Purkinje cell (primary cell): ENCODE results near the gene PATE3. TPM values are rescaled to one million over a fixed set of nuclear protein-coding genes. Genes with fewer than 3 reads are reported as not detected.

Experiments
- polyA plus RNA-seq: library from polyadenylated mRNA; unstranded; fragments of >200 nt; fragmentation: Nextera tagmentation; gene quantifications from 2 replicates; pipeline ENCODE4 v1.2.1, GENCODE V29; 2014

Gene PATE3, protein sequence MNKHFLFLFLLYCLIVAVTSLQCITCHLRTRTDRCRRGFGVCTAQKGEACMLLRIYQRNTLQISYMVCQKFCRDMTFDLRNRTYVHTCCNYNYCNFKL
- polyA plus RNA-seq: not detected in 2 replicates

GRCh38 chr11:125787827-125788226 lies at the start of gene PATE3:
PATE3 (plus strand) TSS chr11:125788127; CDS start chr11:125788152, 25 bp downstream.

DNA sequence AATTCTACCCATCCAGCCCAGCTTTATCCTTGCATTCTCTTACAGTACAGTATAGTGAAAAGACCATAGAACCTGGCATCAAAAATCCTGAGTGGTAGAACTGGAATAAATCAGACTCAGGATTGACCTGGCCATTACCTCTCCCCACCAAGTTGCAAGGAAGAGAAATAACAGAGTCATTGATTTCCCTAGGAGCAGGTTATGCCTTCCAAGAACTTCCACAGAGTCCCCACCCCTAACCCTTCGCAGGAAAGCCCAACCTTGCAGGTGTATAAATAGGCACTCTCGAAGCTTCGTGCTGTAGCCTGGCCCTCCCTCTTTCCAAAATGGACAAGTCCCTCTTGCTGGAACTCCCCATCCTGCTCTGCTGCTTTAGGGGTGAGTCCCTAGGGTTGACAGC lies 41.9 kb upstream of the PATE3 start, which contains the start of gene PATE1:
TSS of gene PATE1 (plus strand) at position 301 of the 400 bp plus-strand sequence. CDS start at position 327, 26 bp downstream.

DNA sequence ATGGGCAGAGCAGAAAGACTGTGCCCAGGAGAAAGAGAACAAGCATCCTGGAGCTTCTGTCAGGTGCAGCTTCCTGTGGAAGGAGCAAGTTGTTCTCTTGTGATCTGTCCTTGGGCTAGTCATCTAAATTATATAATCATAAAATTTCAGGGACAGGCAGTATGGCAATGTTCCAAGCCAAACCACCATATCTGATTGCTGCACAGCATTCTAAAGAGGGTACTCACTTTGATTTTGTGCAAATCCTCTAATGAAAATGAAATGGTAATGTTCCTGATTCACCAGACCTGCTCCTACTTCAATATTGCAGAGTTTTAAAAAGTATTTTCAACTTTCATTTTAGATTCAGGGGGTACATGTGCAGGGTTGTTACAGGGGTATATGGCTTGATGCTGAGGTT lies 9.2 kb upstream of the PATE3 start, which contains the start of gene PATE2:
TSS of gene PATE2 (minus strand) at position 101 of the 400 bp plus-strand sequence. CDS start at position 46, 55 bp downstream.

GRCh38 chr11:125833016-125833415 lies 45.1 kb downstream of the PATE3 start, which contains the start of gene PATE4:
PATE4 (plus strand) TSS chr11:125833316; CDS start chr11:125833360, 44 bp downstream.

Other genes starting within 250 kb of the PATE3 start
- 25.6 and 40.4 TPM in 2 replicates for gene EI24, start 218.7 kb upstream of the PATE3 start, polyA plus RNA-seq
- gene STT3A, start 195.3 kb upstream of the PATE3 start, polyA plus RNA-seq: 38.0 and 48.2 TPM in 2 replicates
- gene CHEK1, start 163.0 kb upstream of the PATE3 start, polyA plus RNA-seq: 1.5 TPM in 1 of 2 replicates, not detected in the other
- gene ACRV1, start 107.3 kb upstream of the PATE3 start, polyA plus RNA-seq: 0.56 and 2.2 TPM in 2 replicates
- not detected in 2 replicates for gene PATE1, start 41.8 kb upstream of the PATE3 start, polyA plus RNA-seq
- not detected in 2 replicates for gene PATE2, start 9.3 kb upstream of the PATE3 start, polyA plus RNA-seq
- not detected in 2 replicates for gene PATE4, start 45.2 kb downstream of the PATE3 start, polyA plus RNA-seq
- gene HYLS1, start 99.5 kb downstream of the PATE3 start, polyA plus RNA-seq: 12.5 and 15.8 TPM in 2 replicates
- 25.6 and 41.9 TPM in 2 replicates for gene PUS3, start 115.1 kb downstream of the PATE3 start, polyA plus RNA-seq
- 58.7 and 59.3 TPM in 2 replicates for gene DDX25, start 116.4 kb downstream of the PATE3 start, polyA plus RNA-seq
- not detected in 2 replicates for gene VSIG10L2, start 157.9 kb downstream of the PATE3 start, polyA plus RNA-seq